Activated T-cell treated with anti-CD3 and anti-CD28 coated beads for 48 hours (primary cell): ENCODE results near the gene ACP2.
"Not testable (repeated sequence)": the region's sequence is repeated elsewhere in the genome, so short reads cannot be mapped to it uniquely, and the experiment has no call there.

Experiments used
- DNase-seq: peaks from one replicate; pipeline ENCODE4 v3.0.0-alpha.2; 2020; ENCODE audit warnings: low read depth

The ACP2 gene

DNA sequence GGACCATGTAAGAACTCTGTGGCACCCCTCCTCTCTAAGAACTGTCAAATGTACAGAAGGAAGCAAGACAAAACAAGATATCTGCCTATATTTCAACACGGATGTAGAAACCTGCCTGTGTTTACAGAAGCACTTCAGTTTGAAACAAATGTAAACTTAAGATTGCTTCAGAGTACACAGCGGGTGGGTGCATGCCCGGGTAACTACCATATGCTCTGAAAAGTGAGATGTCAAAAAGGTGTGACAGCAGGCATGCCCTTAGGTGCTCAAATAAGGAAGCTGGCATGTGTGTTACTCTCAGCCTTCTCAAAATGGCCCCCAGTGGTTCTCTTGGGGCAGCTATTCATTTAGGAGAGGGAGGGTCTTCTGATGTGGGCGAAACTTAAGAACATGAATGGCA is 5.2 kb downstream of the ACP2 start:
- DNase-seq = no peak

DNA sequence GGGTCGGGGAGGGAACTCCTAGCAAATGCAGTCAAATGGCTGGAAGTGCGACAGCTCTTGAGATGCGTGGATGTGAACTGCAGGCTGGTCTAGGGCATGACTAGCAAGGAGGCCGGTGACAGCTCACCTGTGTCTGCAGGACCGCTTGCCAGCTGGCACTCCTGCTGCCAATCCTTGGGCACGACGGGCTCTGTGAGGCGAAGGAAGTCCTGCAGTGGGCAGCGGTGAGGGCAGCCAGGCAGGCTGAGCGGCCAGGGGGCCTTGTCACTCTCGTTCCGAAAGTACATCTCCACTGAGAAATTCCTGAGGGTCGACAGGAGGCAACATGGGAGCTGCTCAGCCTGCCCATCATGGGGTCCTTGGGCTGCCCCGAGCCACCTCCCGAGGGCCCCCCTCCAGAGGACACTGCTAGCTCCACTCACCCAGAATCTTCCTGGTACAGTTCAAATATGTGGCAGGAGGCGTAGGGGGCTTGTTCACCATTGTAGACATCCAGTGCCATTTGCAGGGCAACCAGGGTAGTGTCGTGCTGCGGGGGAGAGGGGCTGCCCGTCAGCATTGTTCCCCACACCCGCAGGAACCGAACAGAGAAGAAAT is 5.9 kb downstream of the ACP2 start:
- no peak for DNase-seq

DNA sequence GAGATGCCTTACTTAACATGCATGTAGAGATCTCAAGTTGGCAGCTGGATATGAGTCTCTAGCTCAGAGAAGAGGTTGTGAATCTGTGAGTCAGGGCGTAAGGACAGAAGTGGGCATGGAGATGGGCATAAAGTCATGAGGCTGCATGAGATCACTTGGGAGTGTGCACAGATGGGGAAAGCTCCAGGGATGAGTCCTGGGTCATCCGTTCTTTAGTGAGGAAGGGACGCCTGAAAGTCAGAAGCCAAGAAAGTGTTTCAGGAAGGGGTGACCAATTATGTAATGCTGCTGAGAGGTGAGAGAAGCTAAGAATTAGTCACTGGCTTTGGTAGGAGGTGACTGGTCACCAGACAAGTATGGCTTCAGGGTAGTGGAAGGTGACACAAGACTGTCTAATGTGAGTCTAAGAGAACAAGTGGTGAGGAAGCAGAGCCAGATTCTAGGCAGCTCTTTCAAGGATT is 6.7 kb downstream of the ACP2 start:
- no peak for DNase-seq

DNA sequence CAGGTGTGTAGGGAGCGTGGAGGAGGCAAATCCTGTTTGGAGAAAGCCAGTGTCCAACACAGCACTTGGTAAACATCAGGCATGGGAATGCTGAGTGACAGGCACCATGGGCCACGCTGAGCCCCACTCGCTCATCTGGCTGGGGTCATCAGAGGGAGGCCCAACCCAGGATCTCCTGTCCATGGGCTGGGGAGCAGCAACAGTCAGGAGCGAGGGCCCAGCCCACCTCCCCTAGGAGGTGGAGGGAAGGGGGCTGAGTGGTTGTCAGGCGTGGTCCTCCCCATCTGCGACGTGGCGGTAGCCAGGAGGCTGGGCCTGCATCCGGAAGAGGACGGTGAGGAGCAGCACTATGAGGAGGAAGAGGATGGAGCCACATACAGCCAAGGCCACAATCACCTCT is 8.8 kb downstream of the ACP2 start:
- DNase-seq = no peak

DNA sequence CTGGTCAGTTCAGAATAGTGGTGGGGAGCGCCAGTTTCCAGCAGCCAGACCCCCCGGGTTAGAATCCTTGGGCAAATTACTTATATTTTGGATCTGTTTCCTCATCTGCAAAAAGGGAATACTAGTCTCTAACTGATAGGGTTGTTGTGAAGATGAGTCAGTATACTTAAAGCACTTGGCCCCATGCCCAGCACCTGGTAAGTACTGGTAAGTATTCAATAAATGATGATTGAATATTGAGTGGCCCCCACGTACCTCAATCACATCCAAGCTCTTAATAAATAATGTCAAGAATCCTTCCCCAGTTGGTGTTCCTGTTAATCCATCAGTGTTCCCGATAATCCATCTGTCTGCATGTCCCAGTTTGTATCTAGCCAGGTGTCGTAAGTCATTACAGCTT is 12.1 kb downstream of the ACP2 start:
- no peak for DNase-seq

DNA sequence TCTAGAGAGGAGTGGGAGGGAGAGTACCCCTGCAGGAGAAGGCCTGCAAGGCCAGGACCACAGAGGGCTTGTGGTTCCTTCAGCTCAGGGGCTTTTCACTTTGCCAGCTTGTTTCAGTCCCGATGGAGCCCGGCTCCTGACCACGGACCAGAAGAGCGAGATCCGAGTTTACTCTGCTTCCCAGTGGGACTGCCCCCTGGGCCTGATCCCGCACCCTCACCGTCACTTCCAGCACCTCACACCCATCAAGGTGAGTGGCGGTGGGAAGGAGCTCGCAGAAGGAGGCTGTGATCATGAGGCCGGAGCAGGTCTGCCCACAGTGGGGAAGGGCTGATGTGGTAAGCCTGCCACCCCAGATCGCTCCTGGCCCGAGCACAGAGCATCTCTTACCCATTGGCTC is 13.5 kb downstream of the ACP2 start:
- DNase-seq = no peak

DNA sequence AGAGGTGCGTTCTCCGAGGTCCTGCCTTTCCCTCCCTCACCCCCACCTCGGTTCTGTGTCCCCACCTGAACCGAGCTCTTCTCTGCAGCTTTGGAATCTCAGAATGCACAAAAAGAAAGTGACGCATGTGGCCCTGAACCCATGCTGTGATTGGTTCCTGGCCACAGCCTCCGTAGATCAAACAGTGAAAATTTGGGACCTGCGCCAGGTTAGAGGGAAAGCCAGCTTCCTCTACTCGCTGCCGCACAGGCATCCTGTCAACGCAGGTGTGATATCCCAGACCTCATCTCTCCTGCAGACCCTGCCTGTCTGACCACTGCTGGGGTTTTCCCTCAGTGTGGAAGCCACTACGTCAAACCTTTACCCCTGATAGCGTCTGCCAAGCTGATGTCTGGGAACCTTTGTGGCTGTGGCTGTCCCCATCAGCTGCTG is 13.9 kb downstream of the ACP2 start:
- DNase-seq = no peak

DNA sequence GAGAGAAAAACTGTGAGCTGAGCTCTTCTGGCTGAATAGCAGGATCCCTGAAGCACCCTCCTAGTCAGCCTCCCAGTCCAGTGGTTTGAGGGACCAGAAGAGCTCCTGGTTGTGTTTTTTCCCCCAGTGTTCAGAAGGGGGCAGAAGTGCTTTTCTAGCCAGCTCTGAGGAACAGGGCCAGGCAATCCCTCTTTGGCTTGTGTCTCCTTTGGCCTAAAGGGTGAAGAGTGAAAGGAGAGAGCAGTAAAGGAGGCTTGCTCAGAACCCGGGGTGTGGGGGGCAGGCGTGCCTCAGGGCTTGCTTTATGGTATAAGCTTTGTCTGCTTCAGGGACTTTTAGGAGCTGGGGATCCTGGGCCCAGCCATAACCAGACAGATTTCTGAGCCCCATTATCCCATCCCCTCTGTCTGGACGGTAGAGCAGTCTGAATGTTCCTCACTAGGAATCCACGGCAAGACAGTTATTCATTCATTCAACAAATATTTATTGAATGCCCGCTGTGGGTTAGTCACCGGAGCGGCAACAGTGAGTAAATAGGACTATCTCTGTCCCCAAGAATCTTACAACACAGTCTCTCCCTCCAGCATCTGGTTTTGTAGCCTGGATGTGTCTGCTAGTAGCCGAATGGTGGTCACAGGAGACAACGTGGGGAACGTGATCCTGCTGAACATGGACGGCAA is 14.5 kb downstream of the ACP2 start:
- DNase-seq = no peak

DNA sequence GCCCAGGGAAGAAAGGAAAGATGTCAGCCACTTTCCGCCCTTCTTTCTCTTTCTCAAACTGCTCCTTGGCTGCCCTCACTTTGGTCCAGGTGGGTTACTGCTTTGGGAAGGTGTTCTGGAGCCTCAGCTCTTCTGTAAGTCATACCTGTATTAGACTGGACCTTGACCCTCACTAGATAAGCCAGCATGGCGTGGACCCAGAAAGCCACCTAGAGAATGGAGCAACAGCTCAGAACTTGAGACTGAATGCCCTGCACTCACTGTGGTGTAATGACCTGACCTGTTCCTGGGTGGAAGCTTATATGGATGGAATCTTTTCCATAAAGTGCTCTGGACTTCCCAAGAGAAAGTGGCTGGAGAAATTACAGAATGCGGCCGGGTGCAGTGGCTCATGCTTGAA is 15.6 kb downstream of the ACP2 start:
- no peak for DNase-seq

DNA sequence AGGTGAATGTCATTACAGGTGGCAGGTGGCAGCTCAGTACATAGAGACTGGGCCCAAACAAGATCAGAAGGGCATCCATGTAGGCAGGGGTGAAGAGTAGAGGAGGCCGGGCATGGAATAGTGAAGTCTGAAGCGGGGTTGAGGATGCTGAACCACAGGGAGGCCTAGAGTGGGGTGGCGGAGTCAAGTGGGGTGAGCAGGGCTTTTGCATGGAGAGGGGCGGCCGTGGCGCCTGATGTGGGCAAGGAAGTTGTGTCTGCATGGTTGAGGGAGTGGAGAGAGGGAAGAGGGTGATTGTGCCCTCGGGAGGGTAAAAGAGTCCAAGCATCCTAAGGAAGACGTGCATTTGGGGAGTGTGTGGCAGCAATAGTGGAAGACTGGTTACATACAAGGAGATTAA is 19.5 kb downstream of the ACP2 start:
- DNase-seq = no peak

DNA sequence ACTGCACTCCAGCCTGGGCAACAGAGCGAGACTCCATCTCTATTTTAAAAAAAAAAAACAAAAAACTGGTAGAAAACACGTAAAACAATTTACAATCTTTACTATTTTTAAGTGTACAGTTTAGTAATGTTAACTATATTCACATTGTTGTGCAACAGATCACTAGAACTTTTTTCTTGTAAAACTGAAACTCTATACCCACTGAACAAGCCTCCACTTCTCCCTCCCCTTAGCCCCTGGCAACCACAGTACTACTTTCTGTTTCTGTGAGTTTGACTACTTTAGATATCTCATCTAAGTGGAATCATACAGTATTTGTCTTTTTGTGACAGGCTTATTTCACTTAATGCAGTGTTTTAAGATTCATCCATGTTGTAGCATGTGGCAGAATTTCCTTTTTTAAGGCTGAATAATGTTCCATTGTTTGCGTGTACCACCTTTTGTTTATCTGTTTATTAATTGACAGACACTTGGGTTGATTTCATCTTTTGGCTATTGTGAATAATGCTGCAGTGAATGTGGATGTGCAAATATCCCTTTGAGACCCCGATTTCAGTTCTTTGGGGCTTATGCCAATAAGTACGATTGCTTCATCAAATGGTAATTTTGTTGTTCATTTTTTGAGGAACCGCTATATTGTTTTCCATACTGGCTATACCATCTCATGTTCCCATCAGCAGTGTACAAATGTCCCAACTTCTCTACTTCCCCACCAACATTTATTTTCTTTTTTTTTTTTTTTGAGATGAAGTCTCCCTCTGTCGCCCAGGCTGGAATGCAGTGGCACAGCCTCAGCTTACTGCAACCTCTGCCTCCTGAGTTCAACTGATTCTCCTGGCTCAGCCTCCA is 22.8 kb downstream of the ACP2 start:
- DNase-seq = no peak

DNA sequence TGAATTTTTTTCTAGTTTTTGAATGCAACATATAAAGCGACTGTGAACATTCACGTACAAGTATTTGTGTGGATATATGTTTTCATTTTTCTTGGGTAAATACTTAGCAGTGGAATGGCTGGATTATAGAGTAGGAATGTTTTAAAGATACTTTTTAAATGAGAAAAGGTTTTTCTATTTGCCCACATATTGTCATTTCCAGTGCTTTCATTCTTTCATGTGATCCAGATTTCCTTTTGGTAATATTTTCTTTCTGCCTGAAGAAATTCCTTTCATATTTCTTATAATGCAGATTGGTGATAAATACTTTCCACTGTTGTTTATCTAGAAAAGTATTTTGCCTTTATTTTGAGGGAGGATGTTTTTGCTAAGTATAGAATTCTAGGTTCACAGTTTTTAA is 25.9 kb downstream of the ACP2 start:
- DNase-seq = no peak

DNA sequence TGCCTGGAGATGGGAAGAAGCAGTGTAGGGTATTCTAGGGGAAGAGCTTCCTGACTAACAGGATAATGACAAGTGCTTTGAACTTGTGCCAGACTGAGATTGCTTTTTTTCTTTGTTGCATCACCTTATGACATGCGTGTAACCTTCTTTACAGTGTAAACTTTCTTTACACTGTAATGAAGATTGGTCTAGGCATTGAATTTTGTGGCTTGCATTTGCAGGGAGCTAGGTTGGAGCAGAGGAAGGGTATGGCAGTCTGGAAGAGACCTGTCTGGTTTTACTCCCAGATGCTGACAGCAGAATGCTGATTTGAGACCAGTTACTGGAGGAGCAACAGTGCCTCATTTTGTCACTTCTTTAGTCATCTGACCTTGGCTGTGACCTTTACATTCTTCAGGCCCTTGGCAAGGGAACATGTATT is 28.2 kb downstream of the ACP2 start:
- DNase-seq = no peak

DNA sequence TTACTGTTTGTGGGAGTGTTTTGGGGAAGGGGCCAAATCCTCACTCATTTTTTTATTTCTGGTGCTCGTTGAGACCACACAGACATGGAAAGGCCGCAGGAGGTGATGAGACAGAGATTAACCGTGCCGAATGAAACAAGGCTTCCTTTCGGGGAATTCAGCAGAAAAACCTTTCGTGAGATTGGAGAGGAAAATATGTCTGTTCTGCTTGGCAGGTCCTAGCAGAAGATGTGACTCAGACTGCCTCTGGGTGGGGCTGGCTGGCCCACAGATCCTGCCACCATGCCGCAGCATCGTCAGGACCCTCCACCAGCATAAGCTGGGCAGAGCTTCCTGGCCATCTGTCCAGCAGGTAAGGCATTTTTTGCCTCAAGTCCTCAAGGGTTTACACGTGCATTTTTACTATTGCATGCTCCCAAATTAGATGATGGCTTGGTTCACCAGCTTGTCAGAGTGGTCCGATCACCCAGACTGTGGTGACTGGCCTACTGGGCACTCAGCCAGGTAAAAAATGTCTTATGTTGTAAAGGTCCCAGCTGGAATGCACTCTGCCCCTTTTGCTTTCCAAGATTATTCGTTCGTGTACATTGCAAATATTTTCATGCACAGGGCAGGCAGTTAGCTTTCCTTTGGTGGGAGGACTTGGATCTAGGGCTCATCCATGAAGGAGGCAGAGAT is 32.4 kb downstream of the ACP2 start:
- peak; percentile 64 for DNase-seq

DNA sequence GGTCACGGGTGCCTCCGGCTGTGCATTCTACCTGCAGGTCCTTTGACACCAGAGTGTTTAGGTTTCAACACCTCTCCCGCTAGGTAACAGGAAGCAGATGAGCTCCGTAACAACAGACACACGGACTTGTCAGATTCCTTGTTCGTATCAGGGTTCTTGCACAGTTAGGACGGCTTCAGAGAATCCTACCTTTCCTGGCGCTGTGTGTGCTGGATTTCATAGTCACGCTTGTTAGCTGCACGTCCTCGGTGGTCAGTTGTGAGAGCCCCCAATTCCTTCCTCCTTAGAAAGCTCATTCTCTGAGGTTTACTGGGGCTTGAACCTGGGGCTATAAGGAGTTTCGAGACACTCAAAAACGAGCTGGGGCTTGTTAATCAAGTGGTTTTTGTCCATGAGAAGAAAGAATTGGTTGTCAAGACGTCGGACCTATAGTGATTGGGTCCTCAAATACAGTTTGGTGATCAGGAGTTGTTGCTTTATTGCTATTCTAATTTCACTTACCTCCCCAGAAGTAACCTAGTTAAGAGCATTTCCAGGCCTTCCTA is 33.2 kb downstream of the ACP2 start:
- no peak for DNase-seq

DNA sequence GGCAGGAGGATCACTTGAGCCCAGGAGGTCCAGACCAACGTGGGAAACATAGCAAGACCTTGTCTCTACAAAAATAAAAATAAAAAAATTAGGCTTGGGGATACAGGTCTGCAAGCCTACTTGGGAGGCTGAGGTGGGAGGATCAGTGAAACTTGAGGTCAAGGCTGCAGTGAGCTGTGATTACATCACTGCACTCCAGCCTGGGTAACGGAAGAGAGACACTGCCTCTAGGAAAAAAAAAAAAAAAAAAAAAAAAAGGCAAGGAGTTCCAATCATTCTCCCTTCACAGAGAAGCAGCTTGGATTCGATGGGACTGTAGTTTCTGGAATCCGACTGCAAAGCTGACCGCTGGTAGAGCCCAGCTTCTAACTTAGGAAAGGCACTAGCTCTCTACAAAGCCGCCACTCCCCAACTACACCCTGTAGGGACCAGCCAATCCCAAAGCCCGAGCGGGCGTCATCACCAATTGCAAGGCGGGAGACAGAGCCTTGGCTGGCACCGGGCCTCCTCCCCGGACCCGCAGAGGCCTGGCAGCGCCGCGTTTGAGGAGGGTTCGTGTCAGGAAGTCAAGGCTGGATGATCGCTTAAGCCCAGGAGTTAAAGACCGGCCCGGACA is 34.6 kb downstream of the ACP2 start:
- peak; percentile 82 for DNase-seq

DNA sequence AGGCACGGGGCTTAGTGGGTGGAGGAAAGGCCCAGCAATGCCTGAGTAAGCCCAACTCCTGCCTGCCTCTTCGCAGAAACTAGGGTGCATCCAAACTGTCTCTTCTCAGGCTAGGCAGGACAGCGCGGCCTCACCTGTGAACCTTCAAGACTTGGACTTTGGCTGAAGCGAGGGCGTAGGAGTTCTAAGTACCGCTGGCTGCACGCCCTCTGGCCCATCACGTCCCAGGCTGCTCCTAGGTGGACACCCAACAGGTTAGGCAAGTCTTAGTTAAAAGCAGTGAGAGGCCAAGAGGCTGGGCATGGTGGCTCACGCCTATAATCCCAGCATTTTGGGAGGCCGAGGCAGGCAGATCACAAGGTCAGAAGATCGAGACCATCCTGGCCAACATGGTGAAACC is 35.7 kb downstream of the ACP2 start:
- DNase-seq = no peak

DNA sequence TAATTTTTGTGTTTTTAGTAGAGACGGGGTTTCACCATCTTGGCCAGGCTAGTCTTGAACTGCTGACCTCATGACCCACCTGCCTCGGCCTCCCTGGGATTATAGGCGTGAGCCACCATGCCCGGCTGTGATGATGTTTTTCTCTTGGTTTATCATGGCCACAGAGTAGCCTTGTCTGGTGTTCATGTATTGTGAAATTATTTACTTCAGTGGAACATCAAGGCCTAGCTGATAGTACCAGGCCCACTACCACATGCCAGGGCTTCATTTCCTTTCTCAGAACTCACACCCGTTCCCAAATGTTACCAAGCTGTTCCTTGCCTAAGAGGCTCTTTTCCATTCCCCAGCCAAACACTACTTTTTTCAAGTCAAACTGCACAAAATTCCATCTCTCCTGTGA is 40.0 kb downstream of the ACP2 start:
- no peak for DNase-seq

DNA sequence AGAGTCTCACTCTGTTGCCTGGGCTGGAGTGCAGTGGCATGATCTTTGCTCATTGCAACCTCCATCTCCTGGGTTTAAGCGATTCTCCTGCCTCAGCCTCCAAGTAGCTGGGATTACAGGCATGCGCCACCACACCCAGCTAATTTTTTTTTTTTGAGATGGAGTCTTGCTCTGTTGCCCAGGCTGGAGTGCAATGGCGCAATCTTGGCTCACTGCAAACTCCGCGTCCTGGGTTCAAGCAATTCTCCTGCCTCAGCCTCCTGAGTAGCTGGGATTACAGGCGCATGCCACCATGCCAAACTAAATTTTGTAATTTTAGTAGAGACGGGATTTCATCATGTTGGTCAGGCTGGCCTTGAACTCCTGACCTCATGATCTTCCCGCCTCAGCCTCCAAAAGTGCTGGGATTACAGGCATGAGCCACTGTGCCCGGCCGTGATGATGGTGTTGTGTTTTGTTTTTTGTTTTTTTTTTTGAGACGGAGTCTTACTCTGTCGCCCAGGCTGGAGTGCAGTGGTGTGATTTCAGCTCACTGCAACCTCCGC is 40.5 kb downstream of the ACP2 start:
- DNase-seq = not testable (repeated sequence)

DNA sequence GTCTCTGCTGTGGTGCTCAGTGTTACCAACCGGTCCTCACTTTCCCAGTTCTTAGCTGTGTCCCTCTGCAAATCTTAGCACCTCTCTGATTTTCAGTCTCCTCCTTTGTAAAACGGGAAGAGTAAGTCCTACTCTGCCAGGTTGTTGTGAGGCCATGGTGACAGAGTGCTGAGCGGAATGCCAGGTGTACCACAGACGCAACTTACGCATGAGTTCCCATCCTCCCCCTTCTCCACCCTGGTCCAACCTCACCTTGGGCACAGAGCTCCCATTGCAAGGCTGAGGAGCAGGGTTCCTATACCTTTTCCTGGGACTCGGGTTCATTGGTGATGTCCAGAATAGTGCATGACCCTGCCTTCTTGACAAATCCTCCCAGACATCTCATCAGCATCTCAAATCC is 41.2 kb downstream of the ACP2 start:
- no peak for DNase-seq

DNA sequence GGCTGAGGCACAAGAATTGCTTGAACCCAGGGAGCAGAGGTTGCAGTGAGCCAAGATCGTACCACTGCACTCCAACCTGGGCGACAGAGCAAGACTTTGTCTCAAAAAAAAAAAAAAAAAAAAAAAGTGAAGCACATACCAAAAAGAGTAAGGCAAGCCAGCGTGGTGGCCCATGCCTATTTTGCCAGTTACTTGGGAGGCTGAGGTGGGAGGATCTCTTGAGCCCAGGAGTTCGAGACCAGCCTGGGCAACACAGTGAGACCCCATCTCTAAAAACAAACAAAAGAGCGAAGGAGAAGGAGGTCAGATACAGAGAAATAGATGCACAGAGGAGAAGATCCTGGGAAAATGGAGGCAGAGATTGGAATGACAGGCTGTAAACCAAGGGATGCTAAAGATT is 42.0 kb downstream of the ACP2 start:
- DNase-seq = not testable (repeated sequence)

DNA sequence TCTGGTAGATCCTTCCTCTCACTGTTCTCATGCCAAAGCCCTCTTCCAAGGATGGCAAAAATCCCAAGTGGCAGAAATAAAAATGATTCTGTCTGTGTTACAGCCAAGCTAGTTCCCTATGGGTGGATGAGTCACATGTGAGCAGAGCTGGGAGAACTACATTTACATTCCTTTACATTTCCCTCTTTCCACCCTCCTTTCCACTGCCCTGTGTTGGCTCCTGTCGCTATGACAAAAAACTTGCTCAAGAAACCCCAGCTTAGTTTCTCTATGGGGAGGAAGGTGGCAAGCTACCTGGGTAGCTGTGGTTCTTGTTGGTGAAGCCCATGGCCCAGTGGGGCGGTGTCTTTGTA is 44.0 kb downstream of the ACP2 start:
- no peak for DNase-seq
